Nucleus accumbens (tissue), 56 donors: Measurements from ENCODE around the gene RAB44.

ENCODE experiments used
- DNase-seq, 56 donors: peaks; one replicate each; lab custom pipeline; 2025; lab: John Stamatoyannopoulos, UW

The RAB44 gene

DNA sequence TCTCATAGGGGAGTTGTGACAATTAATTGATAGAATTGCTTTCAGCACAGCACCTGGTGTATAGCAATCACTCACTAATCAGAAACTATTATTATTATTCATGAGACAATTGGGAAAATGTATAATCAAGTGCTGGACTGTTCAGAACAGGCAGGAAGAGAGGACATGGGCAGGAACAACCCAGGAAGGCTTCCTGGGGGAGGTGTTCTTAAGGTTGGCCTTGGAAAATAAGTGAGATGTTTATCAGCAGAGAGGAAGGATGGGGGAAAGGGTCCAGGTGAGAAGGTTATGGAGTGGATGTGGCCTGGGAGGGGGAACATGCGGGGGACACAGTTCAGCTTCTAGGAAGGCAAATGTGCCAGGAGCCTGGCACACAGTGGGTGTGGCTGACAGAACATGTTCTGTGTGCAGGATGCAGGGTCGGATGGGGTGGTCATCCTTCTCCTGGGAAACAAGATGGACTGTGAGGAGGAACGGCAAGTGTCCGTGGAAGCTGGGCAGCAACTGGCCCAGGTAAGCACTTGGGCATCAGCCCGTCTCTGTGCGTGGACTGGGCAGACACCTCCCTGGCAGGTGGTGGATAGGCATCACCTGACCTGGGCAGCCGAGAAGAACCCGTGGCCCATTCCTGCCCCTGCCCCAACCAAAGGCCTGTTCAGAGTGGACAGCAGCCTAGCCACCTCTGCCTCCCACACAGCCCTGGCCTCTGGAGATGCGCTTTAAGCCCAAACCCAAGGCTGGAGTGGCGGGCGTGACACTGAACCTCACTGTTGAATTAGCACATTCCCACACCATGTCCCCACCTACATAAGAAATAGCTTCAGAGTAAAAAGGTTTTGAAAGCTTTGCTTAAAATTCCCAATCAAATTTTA is 30.9 kb downstream of the RAB44 start:
- DNase-seq, result no peak

GRCh38 chr6:36729161-36729524 is 31.5 kb downstream of the RAB44 start:
- no peak for DNase-seq

DNA sequence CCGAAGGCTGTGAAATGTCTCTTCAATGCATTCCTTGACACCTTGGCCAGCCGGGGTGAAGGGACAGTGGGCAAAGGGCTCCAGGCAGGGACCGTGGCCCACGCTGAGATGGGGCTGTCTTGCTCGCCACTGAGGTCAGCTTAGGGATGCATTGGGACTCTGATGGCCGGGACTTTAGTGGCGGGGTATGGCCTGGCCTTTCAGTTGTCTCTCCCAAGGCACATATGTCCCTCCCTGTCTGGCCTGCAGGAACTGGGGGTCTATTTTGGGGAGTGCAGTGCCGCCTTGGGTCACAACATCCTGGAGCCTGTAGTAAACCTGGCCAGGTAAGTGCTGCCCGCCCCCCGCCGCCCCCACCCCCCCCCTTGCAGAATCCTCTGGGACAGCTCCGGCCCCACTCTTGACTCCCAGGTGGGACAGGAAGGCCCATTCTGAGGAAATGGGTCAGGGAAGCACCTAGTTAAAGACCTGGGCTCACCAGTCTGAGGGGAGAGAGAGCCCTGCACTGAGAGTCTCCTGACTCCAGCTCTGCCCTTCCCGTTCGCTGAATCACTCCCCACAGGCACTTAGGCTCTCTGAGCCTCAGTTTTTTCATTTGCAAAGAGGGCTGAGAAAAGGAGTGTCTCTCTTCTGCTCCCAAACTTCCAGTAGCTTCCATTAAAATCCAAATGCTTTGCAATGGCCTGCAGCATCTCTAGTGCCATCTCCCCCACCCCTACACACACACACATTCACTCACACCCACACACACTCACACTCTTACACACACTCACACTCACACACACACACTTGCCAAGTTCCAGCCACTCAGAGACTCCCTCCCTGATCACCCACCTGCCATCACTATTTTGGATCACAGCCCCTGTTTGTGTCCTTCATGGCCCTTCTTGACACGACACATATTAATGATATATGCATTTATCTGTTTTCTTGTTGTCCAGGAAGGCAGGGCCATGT is 33.1 kb downstream of the RAB44 start:
- no peak for DNase-seq

GRCh38 chr6:36731622-36732310 is 34.1 kb downstream of the RAB44 start:
- DNase-seq, result no peak

GRCh38 chr6:36733300-36733699 is 35.7 kb downstream of the RAB44 start:
- DNase-seq, result no peak

GRCh38 chr6:36734486-36735060 is 36.9 kb downstream of the RAB44 start:
- no peak for DNase-seq

DNA sequence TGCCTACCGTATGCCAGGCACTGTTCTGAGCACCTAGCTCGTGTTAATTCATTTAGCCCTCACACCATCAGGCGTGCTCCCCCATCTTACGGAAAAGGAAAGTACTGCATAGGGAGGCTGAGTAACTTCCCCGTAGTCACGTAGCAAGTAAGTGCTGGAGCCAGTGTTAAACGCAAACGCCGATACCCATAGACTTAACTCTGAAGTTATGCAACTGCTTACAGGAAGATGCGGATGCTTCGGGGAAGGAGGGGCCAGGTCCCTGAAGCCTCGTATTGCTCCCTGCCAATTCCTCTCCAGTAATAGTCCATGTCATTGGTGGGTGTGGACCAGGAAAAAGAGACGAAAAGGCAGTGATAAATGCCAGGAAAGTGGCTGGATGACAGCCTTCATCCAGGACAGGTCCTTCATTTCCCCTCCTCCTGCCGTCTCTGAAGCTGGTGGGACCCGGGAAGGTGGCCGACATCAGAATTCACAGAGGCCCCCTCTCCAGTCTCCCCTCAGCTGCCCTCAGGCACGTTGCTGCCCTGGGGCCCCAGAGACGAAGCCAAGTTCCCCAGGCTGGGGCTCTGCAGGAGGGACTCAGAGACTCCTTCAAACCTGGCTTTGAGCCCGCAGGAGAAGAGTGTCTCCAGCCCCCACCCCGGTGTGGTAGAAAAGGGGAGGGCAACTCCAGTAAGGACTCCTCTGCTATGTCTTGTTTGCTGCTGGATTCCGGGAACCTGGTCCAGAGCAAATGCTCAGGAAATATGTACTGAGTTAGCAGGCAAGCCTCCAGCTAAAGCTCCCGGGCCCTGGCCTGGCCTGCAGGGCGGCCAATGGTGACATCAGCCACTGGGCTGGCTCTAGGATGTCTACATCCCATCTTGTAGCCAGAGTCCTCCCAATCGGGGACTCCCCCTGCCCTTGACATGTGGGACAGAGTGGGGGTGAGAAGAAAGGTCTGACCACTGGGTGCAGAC is 37.8 kb downstream of the RAB44 start:
- DNase-seq, result peak in 9 of 56 donors; percentile 4 to 31 (median 21)

DNA sequence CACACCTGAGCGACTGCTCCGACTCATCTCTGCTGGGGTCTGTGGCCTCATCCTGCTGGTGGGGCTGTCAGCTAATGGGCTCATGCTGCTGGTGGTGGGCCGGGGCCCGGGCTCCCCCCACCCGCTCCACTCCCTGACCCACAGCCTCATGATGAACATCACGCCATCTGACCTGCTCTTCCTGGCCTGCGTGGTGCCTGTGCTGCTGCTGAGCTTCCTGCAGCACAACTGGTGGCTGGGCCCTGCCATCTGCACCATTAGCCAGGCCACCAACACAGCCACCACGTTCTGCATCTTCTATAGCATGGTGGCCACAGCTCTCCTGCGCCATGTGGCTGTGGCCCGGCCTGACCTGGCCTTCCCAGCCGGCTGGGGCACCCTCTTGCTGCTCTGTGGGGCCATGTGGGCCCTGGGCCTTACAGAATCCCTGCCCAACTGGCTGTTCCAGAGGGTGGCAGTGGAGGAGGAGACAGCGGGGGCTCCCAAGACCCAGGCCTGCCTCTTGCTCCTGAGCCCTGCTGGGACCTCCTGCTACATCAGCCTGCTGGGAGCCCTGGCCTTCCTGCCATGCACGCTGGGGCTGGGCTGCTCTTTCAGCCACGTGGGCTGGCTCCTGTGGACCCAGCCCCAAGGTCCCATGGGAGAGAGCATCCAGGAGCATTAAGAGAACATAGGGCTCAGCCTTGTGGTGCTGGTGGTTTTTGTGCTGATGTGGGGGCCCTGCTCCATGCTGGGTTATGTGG is 39.6 kb downstream of the RAB44 start:
- no peak for DNase-seq

GRCh38 chr6:36738108-36738507 is 40.5 kb downstream of the RAB44 start:
- no peak for DNase-seq

- DNase-seq, result no peak
Measured at GRCh38 chr6:36739947-36740817, 42.6 kb downstream of the RAB44 start.

GRCh38 chr6:36740818-36741179 is 43.2 kb downstream of the RAB44 start:
- no peak for DNase-seq

- DNase-seq, result no peak
Measured at GRCh38 chr6:36742146-36742545, 44.5 kb downstream of the RAB44 start.

DNA sequence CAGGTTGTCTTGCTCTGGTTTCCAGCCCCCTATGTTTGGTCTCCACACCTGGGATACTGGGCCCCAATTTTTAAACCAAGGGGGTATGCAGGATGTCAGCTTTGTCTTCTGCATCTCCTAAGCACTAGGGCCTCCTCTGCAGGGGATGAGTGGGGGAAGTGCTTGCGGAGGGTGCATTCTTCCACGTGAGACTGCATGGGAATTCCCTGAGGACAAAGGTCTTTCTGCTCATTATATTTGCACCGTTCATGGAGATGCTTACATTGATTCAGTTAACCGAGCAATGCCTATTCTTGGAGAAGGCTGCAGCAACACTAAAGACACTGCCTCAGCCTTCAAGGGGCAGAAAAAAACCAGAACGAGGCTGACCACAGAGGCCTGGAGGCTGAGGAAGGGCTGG is 45.4 kb downstream of the RAB44 start:
- DNase-seq, result no peak

- peak in 12 of 56 donors; percentile 7 to 50 (median 22) for DNase-seq
Measured at GRCh38 chr6:36743538-36744303, 46.1 kb downstream of the RAB44 start.

DNA sequence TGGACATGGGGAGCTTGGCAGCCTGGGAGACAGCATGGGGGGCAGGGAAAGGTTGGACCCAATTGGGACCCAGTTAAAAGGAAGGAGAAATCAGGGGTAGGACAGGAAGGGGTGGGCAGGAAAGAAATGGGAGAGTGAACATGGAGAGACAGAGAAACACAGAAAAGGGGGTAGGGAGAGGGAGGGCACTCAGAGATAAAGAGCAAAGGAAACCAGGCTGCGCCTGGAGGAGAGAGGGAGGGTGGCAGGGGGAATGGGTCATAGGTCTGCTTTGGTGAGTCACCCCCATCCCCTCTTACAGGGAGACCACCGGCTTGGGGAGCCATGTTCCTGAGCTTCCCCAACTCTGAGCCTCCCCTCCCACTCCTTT is 46.7 kb downstream of the RAB44 start:
- no peak for DNase-seq

DNA sequence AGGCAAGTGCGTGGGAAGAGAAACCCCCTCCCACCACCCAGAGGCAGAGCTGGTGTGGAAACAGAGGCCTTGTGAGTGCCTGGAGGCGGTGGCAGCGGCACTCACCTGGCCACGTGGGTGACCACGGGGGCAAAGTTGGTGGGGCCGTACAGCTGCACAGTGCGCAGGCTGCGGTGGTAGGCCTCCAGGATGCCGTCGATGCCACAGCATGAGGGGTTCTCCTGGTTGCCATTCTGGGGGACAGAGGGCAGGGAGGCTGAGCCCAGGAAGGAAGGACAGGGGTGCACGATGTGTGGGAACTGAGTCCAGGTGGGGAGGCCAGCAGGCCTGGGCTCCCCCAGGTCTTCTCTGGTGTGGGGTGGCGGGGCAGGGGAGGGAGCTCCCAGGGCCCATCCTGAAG is 47.7 kb downstream of the RAB44 start:
- DNase-seq, result no peak

- DNase-seq, result peak in 3 of 56 donors; percentile 15 to 32 (median 17)
Measured at GRCh38 chr6:36745836-36746235, 48.2 kb downstream of the RAB44 start.
